GM03348 (cell line): Measurements from ENCODE around the gene NMB.
"Not testable (repeated sequence)": the region's sequence is repeated elsewhere in the genome, so short reads cannot be mapped to it uniquely, and the experiment has no call there.

Experiments used
- DNase-seq: peaks from one replicate; pipeline ENCODE4 v3.0.0; 2012; ENCODE audit warnings: low spot score

NMB gene, protein sequence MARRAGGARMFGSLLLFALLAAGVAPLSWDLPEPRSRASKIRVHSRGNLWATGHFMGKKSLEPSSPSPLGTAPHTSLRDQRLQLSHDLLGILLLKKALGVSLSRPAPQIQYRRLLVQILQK

DNA sequence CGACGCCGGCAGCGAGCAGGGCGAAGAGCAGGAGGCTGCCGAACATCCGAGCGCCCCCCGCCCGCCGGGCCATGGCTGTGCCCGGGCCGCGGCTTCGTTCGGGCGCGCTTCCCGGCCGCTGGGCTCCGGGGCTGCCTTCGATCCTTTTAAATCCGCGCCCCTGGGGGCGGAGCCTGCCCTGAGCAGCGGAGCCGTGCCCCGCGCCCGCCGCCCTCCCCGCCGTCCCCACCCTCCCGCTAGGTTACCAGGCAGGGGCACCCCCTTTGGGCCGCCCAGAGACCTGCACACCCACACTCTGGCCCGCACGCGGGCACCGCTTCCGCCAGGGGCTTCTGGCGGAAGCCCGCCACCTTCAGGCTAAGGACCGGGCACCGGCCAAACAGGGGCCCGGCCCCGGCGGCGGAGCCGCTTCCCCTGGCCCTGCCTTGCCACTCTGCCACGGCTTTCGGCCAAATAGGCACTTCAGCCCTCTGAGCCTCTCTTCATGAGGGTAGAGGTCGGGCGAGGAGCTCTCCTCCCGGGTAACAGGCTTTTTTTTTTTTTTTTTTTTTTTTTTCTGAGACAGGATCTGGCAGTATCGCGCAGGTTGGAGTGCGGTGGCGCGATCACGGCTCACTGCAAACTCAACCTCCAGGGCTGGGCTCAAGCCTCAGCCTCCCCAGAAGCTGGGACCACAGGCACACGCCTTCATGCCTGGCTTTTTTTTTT, at the start of gene NMB:
NMB (minus strand) TSS at position 120 of the 708 bp plus-strand sequence; CDS start at position 73, 47 bp downstream.
- peak; percentile 91 for DNase-seq

DNA sequence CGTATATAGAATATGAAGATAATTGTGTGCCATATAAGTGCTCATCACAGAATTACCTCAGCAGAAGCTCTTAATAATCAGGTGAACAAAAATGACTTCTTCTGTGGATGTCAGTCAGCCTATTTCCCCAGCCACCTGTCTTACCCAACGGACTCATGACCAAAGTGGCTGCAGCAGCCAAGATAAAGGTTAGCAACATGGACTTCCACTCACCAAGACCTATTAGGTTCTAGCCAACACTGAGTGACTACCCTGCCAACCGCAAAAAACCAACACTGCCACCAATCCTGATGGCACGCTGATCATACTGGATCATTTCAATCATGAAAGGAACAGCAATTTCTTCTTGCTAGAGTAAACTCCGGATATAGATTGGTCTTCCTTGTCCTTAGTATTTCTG, 45.8 kb upstream of the NMB start:
- no peak for DNase-seq

DNA sequence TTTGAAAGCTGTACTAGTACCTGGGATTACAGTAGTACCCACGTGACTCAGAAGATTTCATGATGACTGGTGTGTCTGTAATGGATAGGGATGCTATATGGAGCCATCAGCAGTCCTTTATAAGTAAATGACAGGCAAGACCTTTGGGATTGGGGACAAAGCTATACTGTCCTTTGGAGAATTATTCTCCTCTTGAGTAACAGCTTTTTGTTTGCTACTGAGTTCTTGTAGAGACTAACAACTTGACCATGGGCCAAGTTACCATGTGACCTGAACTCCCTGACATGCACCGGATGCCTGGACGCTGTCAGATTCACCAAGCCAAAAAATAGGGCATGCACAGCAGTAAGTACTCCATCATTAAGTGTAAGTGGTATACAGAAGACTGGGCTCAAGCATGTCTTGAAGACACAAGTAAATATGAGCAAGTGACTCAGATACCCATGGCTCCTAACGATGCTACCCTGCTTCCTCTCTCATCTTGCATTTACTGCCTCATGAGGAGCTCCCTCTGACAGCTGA, 45.0 kb upstream of the NMB start:
- DNase-seq = no peak

DNA sequence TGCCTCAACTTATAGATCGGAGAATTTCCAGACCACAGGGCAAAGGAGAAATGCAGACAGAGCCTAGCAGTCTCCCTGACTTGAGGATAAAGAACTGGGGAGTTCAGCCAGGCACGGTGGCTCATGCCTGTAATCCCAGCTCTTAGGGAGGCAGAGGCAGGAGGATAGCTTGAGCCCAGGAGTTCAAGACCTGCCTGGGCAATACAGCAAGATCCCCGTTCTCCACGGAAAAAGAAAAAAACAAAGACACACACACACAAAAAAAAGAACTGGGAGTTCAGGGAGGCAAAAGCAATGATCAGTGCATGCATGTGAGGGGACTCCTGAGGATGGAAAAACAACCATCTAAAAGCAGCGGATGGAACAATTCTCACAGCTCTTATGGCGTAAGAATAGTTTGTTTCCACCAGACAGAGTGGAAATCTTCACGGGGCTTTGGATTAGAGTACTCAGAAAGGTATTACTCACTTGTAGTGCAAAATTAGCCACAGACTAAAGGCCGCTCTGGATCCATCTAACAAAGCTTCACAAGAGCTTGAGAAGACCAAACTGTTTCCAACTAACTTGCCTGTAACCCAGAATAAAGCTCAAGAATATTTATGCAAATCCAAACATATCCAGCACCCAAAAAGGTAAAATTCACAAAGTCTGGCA, 41.7 kb upstream of the NMB start:
- DNase-seq = no peak

DNA sequence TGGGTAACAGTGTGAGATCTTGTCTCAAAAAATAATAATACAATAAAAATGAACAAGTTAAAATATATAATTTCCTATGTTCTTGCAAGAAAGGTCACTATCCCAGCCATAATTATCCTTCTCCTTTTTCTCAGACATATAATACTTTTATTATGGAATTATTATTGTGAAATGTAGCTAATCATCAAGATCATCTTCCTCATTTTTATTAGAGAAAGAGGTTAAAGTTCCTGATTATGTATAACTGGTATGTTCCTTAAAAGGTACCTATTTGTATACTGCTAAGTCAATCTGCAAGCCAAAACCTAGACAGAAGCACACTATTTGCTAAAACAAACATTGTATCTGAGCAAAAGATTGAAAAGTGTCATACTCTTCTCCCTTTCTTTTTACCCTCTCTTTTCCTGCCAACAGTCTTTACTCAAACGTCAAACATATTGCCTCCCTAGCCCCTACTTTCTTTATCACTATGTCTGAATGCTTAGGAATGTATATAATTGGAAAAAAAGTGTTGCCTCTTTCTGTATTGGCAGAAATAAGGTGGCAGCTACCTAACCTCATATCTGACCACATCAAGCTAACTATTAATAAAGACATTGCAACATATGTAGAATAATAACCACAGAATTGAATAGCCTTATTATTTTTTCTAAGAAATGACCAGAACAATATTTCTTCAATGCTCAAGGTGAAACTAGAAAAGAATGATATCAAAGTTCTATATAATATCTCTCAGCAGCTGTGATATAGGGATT, 39.4 kb upstream of the NMB start:
- no peak for DNase-seq

DNA sequence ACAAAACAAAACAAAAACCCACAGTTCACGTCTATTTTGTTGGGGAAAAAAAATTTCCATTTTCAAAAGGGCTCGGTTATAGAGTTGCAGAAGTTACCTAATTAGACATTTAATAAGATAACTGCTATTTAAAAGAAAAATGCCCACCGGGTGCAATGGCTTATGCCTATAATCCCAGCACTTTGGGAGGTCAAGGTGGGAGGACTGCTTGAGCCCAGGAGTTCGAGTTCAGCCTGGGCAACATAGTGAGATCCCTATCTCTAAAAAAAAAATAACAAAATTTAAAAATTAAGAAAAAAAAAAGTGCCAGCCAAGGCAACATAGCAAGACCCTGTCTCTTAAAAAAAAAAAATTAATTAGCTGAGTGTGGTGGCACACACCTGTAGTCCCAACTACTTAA, 38.8 kb upstream of the NMB start:
- no peak for DNase-seq

DNA sequence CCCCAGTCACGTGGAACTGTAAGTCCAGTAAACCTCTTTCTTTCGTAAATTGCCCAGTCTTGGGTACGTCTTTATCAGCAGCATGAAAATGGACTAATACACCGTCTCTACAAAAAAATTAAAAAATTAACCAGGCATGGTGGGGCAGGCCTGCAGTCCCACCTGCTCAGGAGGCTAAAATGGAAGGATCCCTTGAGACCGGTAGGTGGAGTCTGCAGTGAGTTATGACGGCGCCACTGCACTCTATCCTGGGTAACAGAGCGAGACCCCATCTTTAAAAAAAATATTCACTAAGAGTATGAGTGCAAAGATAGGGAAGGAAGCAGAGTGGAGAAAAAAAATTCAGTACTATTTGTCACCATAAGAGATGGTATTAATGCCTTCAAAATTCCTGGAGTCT, 32.3 kb upstream of the NMB start:
- no peak for DNase-seq

DNA sequence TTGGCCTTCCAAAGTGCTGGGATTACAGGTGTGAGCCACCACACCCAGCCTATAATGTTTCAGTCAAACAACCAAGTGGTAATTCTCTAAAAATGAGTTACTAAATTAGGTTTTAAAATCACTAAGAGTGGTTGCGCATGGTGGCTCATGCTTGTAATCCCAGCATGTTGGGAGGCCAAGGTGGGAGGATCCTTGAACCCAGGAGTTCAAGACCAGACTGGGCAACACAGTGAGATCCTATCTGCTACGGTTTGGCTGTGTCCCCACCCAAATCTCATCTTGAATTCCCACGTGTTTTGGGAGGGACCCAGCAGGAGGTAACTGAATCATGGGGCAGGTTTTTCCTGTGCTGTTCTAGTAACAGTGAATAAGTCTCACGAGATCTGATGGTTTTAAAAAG, 31.9 kb upstream of the NMB start:
- DNase-seq = no peak

DNA sequence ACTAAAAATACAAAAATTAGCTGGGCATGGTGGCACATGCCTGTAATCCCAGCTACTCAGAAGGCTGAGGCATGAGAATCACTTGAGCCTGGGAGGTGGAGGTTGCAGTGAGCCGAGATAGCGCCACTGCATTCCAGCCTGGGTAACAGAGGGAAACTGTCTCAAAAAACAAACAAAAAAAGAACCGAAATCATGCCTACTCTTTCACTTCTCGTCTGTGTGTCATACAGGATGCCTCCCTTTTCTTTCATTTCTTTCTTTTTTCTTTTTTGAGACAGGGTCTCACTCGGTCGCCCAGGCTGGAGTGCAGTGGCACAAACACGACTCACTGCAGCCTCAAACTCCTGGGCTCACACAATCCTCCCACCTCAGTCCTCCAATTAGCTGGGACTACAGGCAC, 28.4 kb upstream of the NMB start:
- DNase-seq = not testable (repeated sequence)

DNA sequence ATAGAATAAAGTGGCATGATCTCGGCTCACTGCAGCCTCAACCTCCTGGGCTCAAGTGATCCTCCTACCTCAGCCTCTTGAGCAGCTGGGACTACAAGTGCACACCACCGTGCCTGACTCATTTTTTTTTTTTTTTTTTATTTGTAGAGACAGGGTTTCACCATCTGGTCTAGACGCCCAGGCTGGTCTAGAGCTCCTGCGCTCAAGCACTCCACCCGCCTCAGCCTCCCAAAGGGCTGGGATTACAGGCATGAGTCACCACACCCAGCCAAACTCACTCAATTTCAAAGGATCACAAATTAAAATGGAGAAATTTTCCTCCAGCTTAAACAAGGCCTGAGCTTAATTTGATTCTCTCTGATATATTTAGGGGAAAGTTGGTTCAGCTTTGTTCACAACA, 27.3 kb upstream of the NMB start:
- DNase-seq = peak; percentile 70

DNA sequence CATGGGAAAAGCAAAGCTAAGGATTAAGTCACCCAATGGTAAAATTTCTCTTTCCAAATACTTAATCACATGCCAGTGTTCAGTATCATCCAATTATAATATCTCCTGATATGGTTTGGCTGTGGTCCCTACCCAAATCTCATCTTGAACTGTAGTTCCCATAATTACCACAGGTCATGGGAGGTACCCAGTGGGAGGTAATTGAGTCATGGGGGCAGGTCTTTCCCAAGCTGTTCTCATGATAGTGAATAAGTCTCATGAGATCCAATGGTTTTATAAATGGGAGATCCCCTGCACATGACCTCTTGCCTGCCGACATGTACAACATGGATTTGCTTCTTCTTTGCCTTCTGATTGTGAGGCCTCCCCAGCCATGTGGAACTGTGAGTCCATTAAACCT, 26.1 kb upstream of the NMB start:
- DNase-seq = no peak

DNA sequence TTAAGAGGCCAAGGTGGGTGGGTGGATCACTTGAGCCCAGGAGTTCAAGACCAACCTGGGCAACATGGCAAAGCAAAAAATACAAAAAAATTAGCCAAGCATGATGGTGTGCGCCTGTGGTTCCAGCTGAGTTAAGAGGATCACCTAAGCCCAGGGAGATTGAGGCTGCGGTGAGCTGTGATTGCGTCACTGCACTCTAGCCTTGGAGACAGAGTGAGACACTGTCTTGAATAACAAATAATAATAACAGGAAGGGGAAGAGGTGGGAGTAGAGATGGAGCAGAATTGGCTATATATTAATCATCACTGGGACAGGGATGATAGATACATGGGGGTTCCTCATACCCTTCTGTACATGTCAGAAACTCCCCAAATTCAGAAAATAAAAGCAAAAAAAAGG, 23.8 kb upstream of the NMB start:
- DNase-seq = no peak

DNA sequence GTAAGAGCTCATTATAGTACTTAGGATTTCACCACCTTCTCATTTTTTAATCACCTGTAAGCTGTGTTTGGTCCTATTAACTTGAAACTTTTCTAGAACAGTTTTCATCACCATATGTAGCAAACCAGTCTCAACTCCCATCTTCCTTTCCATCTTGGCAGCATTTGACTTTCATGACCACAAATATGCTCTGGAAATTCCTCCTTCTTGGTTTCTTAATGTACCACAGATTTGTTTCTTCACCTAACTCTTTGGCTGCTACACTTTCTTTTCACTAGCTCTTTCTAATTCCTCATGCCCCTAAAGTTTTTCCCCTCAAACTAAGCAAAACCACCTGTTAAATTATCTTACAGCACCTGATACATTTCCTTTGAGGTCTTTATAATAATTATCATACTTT, 13.2 kb upstream of the NMB start:
- DNase-seq = peak; percentile 85

DNA sequence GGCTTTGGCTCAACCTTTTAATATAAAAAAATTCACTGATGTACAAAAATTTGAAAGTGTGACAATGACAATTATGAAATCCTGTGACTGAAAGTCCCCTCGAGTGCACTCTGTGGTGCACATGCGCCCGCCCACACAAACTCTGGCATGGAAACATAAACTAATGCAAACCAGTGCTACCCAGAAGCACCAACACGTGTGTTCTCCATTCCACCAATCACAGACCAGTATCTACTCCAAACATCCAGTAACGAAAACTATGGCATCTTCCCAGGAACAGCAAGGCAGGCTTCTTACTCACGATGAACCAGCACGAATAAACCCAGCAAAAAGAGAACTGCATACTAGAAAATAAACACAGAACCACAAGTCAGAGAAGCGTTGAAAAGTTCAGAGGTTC, 11.7 kb upstream of the NMB start:
- peak; percentile 80 for DNase-seq

DNA sequence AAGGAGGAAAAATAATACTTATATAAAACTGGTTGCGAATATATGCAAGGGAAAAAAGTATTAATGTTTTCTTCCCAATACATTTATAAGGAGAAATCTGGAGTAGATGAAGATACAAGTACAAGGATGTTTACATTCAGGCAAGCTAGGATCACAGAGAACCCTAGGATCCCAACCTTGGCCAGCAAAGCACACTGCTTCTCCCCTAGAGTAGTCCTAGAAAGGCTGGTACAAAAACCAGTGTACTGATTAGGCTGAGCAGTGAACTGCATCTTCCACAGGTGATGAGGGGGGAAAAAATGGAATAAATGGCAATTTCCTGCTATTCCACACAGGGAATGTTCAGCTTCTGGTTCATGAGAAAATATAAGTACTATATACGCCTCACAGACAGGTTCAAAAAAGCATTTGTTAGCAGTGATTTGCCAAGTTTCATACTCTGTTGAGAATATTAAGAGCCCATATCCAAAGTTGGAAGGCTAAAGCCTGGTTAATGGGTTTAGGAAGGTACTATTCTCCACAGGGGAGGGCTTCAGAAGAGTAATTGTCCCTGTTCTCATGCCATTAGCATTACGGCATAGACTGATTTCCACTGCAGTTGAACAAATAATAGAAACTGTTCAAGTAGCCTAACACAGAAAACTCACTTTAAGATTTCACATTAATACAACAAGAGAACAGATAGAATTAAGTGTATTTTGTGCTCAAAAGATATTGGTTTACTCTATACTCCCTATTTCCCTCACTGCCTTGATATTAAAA, 10.4 kb upstream of the NMB start:
- no peak for DNase-seq

DNA sequence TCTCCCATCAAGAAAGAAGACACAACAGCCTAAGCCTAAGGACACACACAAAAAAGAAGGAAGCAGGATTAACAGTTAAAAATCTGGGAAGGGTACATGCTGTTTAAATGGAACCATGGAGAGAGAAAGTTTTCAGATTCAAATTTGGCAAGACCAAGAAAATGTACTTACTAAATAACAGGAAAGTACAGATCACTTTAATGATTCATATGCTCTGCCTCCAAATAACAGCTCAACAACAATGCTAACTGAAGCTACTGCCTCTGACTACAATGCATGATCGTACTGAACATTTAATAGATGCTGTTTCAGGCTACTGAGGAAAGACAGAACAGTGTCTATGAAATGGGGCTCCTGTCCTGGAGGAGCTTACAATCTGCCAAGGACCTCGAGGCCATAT, 8.4 kb upstream of the NMB start:
- no peak for DNase-seq

DNA sequence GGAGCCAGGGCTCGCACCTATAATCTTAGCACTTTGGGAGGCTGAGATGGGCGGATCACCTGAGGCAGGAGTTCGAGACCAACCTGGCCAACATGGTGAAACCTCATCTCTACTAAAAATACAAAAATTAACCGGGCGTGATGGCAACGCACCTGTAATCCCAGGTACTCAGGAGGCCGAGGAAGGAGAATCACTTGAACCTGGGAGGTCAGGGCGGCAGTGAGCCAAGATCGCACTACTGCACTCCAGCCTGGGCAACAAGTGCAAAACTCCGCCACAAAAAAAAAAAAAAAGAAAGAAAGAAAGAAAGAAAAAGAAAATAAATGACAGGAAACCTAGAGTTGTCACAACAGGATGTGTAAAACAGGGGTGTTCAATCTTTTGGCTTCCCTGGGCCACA, 3.0 kb upstream of the NMB start:
- DNase-seq = no peak

DNA sequence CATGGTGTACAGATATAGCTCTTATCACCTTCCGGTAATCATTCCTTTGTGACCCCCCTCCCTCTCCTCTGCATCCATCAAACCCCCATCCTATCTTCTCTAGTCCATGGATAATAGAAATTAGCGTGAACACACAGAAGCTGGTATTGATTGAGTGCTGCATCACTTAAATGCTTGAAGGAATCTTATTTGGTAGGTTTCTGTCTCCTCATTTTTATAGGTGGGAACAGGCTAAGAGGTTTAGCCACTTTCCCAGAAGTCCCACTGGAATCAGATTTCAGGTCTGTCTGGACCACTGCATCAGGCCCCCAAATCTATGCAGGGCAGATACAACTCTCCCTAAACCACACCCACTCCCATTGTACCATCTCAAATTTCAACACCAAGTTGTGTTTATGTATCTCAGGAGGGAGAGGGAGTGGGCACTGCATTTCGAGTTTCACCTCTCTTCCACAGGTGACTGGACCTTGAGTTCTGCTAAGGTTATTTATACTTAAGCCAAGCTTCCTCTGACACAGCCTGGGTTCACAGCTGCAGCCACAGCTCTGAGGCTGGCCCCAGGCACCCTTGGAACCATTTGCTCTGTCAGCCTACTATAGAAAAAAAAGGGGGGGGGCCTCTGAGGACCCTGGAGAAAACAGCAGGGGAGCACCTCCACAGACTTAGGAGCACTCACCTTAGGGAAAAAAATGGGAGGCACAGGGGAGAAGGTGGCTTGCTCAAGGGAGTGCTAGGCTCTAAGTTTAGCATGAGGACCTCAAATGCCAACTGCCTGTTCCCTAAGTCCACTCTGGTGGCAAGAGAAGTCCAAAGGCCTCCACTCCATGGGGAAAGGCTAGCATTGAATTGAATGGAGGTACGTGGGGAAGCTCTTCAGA, 2.1 kb upstream of the NMB start:
- DNase-seq = no peak

DNA sequence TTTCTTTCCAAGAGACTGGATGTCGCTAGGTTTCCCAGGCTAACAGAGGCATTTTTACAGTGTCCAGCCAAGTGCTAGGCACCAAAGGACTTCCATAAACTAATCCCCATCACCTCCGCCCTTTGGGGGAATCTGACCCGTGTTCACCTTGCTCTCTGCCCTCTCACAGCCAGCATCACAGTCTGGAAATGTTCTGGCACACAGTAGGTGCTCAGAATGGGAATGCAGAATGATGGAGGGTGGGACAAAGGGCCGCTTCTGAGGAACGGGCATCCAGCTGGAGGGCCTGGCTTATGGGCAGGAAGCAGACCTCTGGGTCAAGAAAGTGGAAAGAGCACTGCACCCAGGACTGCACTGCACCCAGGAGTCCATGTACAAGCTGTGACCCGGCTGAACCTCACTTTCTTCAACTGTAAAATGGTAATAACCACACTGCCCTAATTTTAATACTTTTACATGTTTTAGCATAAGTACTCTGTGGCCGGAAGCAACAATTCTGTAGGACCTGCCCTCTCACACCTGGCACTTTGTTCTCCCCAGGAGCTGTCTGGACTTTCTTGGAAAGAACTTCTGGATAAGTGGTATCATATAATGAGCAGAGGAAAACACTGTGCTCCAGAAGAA, 901 bp upstream of the NMB start:
- DNase-seq = no peak

DNA sequence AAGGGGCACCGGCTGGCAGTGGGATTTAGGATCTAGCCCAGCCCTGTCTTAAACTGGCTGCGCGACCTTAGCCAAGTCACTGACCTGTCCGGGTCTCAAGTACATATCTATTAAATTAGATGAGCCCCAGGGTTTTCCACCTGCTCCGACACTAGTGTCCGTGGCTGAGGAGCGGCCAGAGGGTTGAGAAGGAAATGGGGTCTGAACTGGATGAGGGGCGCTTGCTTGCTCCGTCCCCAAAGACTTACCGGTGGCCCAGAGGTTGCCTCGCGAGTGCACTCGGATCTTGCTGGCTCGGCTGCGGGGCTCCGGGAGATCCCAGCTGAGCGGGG, 285 bp downstream of the NMB start:
- no peak for DNase-seq

DNA sequence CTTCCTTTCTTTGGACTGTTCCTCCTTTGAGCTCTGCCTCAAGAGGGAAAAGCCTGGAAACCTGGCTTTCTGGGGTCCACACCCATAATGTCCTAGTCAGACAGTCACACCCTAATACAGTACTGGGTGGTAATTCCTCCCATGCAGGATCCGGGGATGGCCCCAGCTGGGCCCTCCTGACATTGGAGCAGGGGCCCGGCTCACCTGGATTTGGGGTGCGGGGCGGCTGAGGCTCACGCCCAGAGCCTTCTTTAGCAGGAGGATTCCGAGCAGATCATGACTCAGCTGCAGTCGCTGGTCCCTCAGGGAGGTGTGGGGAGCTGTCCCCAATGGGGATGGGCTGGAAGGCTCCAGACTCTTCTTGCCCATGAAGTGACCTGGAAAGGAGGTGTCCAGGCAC, 1.0 kb downstream of the NMB start:
- no peak for DNase-seq
